WTC11 (cell line): ENCODE measurements around the gene SH3GL1. TPM values are rescaled to one million over a fixed set of nuclear protein-coding genes. Genes with fewer than 3 reads are reported as not detected.

Experiments used
- ATAC-seq: fragments of 200-7000 bp; cut with Tn5 transposase; 2 replicates; pipeline ENCODE4 v1.10.0; 2021; ENCODE audit warnings: mild to moderate bottlenecking, moderate library complexity
- CTCF ChIA-PET: fragments of 300-600 bp; sonication (Branson Sonifier 250); formaldehyde crosslinking; loops from one replicate; lab custom pipeline; 2021; ENCODE audit warnings: antibody characterized with exemption; lab: Charles Lee
- POLR2A ChIA-PET: fragments of 350-600 bp; sonication (Branson Sonifier 250); formaldehyde crosslinking; loops from one replicate; lab custom pipeline; 2021; ENCODE audit warnings: antibody characterized with exemption; lab: Charles Lee
- DNase-seq: peaks from one replicate; pipeline ENCODE4 v3.0.0; 2021; ENCODE audit warnings: low spot score
- H3K27ac Mint-ChIP-seq: 2 replicates; pipeline ENCODE4 v1.8.0; 2021; ENCODE audit warnings: mixed read lengths
- H3K27me3 Mint-ChIP-seq: 2 replicates; pipeline ENCODE4 v1.8.0; 2021; ENCODE audit warnings: low read depth, mild to moderate bottlenecking, moderate library complexity, mixed read lengths
- H3K36me3 Mint-ChIP-seq: 2 replicates; pipeline ENCODE4 v1.8.0; 2021; ENCODE audit warnings: mixed read lengths
- H3K4me1 Mint-ChIP-seq: 2 replicates; pipeline ENCODE4 v1.8.0; 2022; ENCODE audit warnings: mixed read lengths
- H3K4me3 Mint-ChIP-seq: 2 replicates; pipeline ENCODE4 v1.8.0; 2021; ENCODE audit warnings: mild to moderate bottlenecking, moderate library complexity, mixed read lengths
- H3K9me3 Mint-ChIP-seq: 2 replicates; pipeline ENCODE4 v1.8.0; 2021; ENCODE audit warnings: mixed read lengths
- AFF4 ChIP-seq: sonication (generic); formaldehyde crosslinking; IDR thresholded peaks from 2 replicates; pipeline ENCODE4 v1.8.1; 2023; ENCODE audit warnings: mild to moderate bottlenecking, missing genetic modification reagents, borderline replicate concordance
- ATF3 ChIP-seq: sonication (generic); formaldehyde crosslinking; conservative IDR thresholded peaks from 2 replicates; pipeline ENCODE4 v1.8.1; 2022; ENCODE audit warnings: mild to moderate bottlenecking, missing genetic modification reagents
- ERG ChIP-seq: fragments of 250-450 bp; sonication (Bioruptor Pico); IDR thresholded peaks from 2 replicates; pipeline ENCODE4 v1.8.0; 2021; ENCODE audit warnings: mild to moderate bottlenecking
- GABPB1 ChIP-seq: sonication (generic); formaldehyde crosslinking; IDR thresholded peaks from 2 replicates; pipeline ENCODE4 v1.8.1; 2023; ENCODE audit warnings: mild to moderate bottlenecking, missing genetic modification reagents
- NR1H2 ChIP-seq: sonication (generic); formaldehyde crosslinking; IDR thresholded peaks from 2 replicates; pipeline ENCODE4 v1.9.0; 2021; ENCODE audit warnings: mild to moderate bottlenecking, moderate library complexity, missing genetic modification reagents
- NR3C1 ChIP-seq: sonication (generic); formaldehyde crosslinking; conservative IDR thresholded peaks from 2 replicates; pipeline ENCODE4 v1.8.1; 2023; ENCODE audit warnings: low read depth, mild to moderate bottlenecking, missing genetic modification reagents
- SMAD4 ChIP-seq: sonication (generic); formaldehyde crosslinking; IDR thresholded peaks from 2 replicates; pipeline ENCODE4 v1.8.0; 2022; ENCODE audit warnings: mild to moderate bottlenecking, missing genetic modification reagents
- SP1 ChIP-seq: sonication (generic); formaldehyde crosslinking; conservative IDR thresholded peaks from 2 replicates; pipeline ENCODE4 v1.8.1; 2022; ENCODE audit warnings: missing genetic modification reagents
- TCF7 ChIP-seq: sonication (generic); formaldehyde crosslinking; IDR thresholded peaks from 2 replicates; pipeline ENCODE4 v1.8.0; 2022; ENCODE audit warnings: mild to moderate bottlenecking, low read depth, missing genetic modification reagents, moderate library complexity
- ZNF121 ChIP-seq: sonication (generic); formaldehyde crosslinking; IDR thresholded peaks from 2 replicates; pipeline ENCODE4 v1.8.0; 2023; ENCODE audit warnings: missing genetic modification reagents
- ZNF232 ChIP-seq: sonication (generic); formaldehyde crosslinking; IDR thresholded peaks from 2 replicates; pipeline ENCODE4 v1.8.0; 2022; ENCODE audit warnings: mild to moderate bottlenecking, missing genetic modification reagents
- ZNF423 ChIP-seq: fragments of 250-450 bp; sonication (Bioruptor Pico); IDR thresholded peaks from 2 replicates; pipeline ENCODE4 v2.1.2; 2022; ENCODE audit warnings: mild to moderate bottlenecking, moderate library complexity
- ZNF671 ChIP-seq: fragments of 250-450 bp; sonication (Bioruptor Pico); IDR thresholded peaks from 2 replicates; pipeline ENCODE4 v1.8.0; 2021; ENCODE audit warnings: mild to moderate bottlenecking
- ZSCAN18 ChIP-seq: fragments of 250-450 bp; sonication (Bioruptor Pico); IDR thresholded peaks from 2 replicates; pipeline ENCODE4 v2.1.2; 2022; ENCODE audit warnings: mild to moderate bottlenecking, moderate library complexity
- total RNA-seq: library from RNA; stranded (reverse); gene quantifications from 3 replicates; pipeline ENCODE4 v1.2.3, GENCODE V29; 2021
- TF ChIP-seq, protein P1 (sequence below): fragments of 250-450 bp; sonication (Bioruptor Pico); conservative IDR thresholded peaks from 2 replicates; pipeline ENCODE4 v1.9.0; 2021; ENCODE audit warnings: mild to moderate bottlenecking
- TF ChIP-seq, protein P2 (sequence below): sonication (generic); formaldehyde crosslinking; IDR thresholded peaks from 2 replicates; pipeline ENCODE4 v1.8.1; 2022; ENCODE audit warnings: mild to moderate bottlenecking, moderate library complexity, missing genetic modification reagents
- TF ChIP-seq, protein P3 (sequence below): sonication (generic); formaldehyde crosslinking; IDR thresholded peaks from 2 replicates; pipeline ENCODE4 v1.8.1; 2023; ENCODE audit warnings: mild to moderate bottlenecking, missing genetic modification reagents, moderate library complexity
- TF ChIP-seq, protein P4 (sequence below): sonication (generic); formaldehyde crosslinking; IDR thresholded peaks from 2 replicates; pipeline ENCODE4 v1.8.1; 2023; ENCODE audit warnings: mild to moderate bottlenecking, missing genetic modification reagents
- TF ChIP-seq, protein P5 (sequence below): fragments of 250-450 bp; sonication (Bioruptor Pico); IDR thresholded peaks from 2 replicates; pipeline ENCODE4 v1.9.0; 2021; ENCODE audit warnings: moderate library complexity, mild to moderate bottlenecking, inconsistent platforms, borderline replicate concordance
- TF ChIP-seq, protein P6 (sequence below): sonication (generic); formaldehyde crosslinking; IDR thresholded peaks from 2 replicates; pipeline ENCODE4 v1.8.0; 2022; ENCODE audit warnings: mild to moderate bottlenecking, missing genetic modification reagents

SH3GL1 gene
- total RNA-seq, 1 experiment from 2014 or later, result 109 TPM

GRCh38 chr19:4443966-4444764 is 43.8 kb upstream of the SH3GL1 start:
- Mint-ChIP-seq H3K27ac (peak overlapping the region; percentile 81), H3K4me3 (no peak overlapping the region), H3K27me3 (no peaks in the 10 kb centered on the region), H3K4me1 (0 out of 2 replicates have a peak, but pooled peaks cover 3% of the 10 kb centered on the region), H3K9me3 (no peaks in the 10 kb centered on the region), H3K36me3 (peaks cover 27% of the 10 kb centered on the region)
- DNase-seq, result no peak
- CTCF ChIA-PET, result interaction anchor here (0.5 to 1.4 kb wide), 5 partner anchors 44 to 188 kb away, joined by 3 to 4 read pairs (median 4); partner anchors contain the start of gene SH3GL1
- POLR2A ChIA-PET, result interaction anchor here (1.0 to 1.5 kb wide), 3 partner anchors 12 to 113 kb away, joined by 3 to 4 read pairs (median 3); no protein-coding TSS in a partner anchor
- ATAC-seq, result no peak
- TF ChIP-seq GABPB1, result no peak
- peak; percentile 36; the same call in 1 of the 2 replicates for TF ChIP-seq ZNF671
- TF ChIP-seq, protein P1, sequence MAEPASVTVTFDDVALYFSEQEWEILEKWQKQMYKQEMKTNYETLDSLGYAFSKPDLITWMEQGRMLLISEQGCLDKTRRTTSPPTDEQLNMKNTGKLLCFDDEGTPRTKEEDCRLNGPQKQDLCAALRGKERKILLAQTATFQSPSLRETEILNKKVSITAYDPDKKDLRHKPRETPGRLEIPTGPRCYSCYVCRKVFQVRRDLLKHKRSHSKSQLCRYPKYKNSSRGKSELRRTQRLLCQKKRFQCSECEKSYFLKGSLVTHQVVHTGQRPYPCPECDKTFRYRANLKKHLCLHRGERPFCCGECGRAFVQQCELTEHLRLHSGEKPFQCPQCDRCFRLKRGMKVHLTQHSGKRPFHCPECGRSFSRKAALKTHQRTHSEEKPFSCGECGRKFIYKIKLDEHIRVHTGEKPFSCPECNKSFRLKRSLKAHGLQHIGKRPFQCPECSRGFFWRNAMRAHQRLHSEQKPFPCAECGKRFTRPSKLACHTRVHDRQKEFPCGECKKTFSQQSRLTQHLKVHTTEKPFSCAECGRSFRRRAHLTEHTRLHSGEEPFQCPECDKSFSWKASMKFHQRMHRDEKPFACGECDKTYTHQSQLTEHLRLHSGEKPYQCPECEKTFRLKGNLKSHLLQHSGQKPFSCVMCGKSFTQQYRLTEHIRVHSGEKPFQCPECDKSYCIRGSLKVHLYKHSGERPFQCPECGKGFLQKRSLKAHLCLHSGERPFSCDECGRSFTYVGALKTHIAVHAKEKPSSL (CRISPR knock-in tag), result no peak
- no peak for TF ChIP-seq ZNF423
- TF ChIP-seq, protein P2, sequence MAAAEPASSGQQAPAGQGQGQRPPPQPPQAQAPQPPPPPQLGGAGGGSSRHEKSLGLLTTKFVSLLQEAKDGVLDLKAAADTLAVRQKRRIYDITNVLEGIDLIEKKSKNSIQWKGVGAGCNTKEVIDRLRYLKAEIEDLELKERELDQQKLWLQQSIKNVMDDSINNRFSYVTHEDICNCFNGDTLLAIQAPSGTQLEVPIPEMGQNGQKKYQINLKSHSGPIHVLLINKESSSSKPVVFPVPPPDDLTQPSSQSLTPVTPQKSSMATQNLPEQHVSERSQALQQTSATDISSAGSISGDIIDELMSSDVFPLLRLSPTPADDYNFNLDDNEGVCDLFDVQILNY (CRISPR knock-in tag), result no peak

GRCh38 chr19:4443188-4443587 is 42.8 kb upstream of the SH3GL1 start:
- Mint-ChIP-seq H3K36me3 (peaks cover 32% of the 10 kb centered on the region), H3K4me1 (no peaks in the 10 kb centered on the region), H3K27ac (peak overlapping the region; percentile 96), H3K27me3 (no peaks in the 10 kb centered on the region), H3K9me3 (no peaks in the 10 kb centered on the region), H3K4me3 (no peak overlapping the region)
- DNase-seq, result no peak
- CTCF ChIA-PET, result interaction anchor here (1.1 to 1.4 kb wide), 2 partner anchors 43 to 176 kb away, joined by 3 to 4 read pairs; partner anchors contain the start of gene SH3GL1
- POLR2A ChIA-PET, result no interaction called here
- ATAC-seq, result no peak
- TF ChIP-seq TCF7 (CRISPR knock-in tag) (no peak), AFF4 (no peak), NR1H2 (CRISPR knock-in tag) (no peak), ZSCAN18 (CRISPR knock-in tag) (no peak), GABPB1 (no peak), ERG (CRISPR knock-in tag) (no peak), ZNF121 (no peak), NR3C1 (CRISPR knock-in tag) (no peak), ZNF232 (CRISPR knock-in tag) (no peak), SMAD4 (no peak), SP1 (CRISPR knock-in tag) (no peak), ATF3 (CRISPR knock-in tag) (no peak)
- TF ChIP-seq, protein P3, sequence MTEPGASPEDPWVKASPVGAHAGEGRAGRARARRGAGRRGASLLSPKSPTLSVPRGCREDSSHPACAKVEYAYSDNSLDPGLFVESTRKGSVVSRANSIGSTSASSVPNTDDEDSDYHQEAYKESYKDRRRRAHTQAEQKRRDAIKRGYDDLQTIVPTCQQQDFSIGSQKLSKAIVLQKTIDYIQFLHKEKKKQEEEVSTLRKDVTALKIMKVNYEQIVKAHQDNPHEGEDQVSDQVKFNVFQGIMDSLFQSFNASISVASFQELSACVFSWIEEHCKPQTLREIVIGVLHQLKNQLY, result no peak
- TF ChIP-seq, protein P4, sequence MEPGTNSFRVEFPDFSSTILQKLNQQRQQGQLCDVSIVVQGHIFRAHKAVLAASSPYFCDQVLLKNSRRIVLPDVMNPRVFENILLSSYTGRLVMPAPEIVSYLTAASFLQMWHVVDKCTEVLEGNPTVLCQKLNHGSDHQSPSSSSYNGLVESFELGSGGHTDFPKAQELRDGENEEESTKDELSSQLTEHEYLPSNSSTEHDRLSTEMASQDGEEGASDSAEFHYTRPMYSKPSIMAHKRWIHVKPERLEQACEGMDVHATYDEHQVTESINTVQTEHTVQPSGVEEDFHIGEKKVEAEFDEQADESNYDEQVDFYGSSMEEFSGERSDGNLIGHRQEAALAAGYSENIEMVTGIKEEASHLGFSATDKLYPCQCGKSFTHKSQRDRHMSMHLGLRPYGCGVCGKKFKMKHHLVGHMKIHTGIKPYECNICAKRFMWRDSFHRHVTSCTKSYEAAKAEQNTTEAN (CRISPR knock-in tag), result no peak
- TF ChIP-seq, protein P5, sequence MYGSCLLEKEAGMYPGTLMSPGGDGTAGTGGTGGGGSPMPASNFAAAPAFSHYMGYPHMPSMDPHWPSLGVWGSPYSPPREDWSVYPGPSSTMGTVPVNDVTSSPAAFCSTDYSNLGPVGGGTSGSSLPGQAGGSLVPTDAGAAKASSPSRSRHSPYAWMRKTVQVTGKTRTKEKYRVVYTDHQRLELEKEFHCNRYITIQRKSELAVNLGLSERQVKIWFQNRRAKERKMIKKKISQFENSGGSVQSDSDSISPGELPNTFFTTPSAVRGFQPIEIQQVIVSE (CRISPR knock-in tag), result no peak
- TF ChIP-seq, protein P6, sequence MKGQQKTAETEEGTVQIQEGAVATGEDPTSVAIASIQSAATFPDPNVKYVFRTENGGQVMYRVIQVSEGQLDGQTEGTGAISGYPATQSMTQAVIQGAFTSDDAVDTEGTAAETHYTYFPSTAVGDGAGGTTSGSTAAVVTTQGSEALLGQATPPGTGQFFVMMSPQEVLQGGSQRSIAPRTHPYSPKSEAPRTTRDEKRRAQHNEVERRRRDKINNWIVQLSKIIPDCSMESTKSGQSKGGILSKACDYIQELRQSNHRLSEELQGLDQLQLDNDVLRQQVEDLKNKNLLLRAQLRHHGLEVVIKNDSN (CRISPR knock-in tag), result no peak
